A549 (cell line): Measurements from ENCODE around the gene PKD2L1. TPM values are rescaled to one million over a fixed set of nuclear protein-coding genes. Genes with fewer than 3 reads are reported as not detected.

ENCODE experiments used
- ATAC-seq, 2 experiments: fragments of 200-7000 bp in 1 of 2; fragments of >200 bp in 1 of 2; cut with Nextera tagmentation in 1 of 2; cut with Tn5 transposase in 1 of 2; 3 replicates each; pipeline versions ENCODE4 v1.8.0 to v1.9.1; 2018 to 2020; ENCODE audit warnings: mild to moderate bottlenecking in 1 of 2, moderate library complexity in 1 of 2
- CTCF ChIA-PET: fragments of 300-600 bp; sonication (Branson Sonifier 250); formaldehyde crosslinking; extraction: SDS; loops from one replicate; lab custom pipeline; 2021; ENCODE audit warnings: antibody characterized with exemption, inconsistent platforms; lab: Yijun Ruan, JAX
- POLR2A ChIA-PET: fragments of 350-600 bp; formaldehyde crosslinking; extraction: SDS; loops from one replicate; lab custom pipeline; 2021; ENCODE audit warnings: antibody characterized with exemption, inconsistent platforms; lab: Yijun Ruan, JAX
- DNase-seq, 2 experiments: peaks; one replicate each; pipeline versions ENCODE4 v3.0.0 to v3.0.0-alpha.2; 2011 to 2016; ENCODE audit warnings: low read depth in 1 of 2, low spot score in 1 of 2
- FAIRE-seq: peaks from 2 replicates; lab custom pipeline; 2011; peaks lifted over from hg19 to GRCh38; lab: Jason Lieb, UNC
- H3K27ac ChIP-seq, 2 experiments: fragments of >200 bp; sonication (Bioruptor Twin); formaldehyde crosslinking; 3 replicates each; pipeline ENCODE4 v1.5.1; 2016 to 2017
- H3K4me1 ChIP-seq: fragments of >200 bp; sonication (Bioruptor Twin); formaldehyde crosslinking; 3 replicates; pipeline ENCODE4 v1.6.1; 2016
- H3K4me2 ChIP-seq: fragments of >200 bp; sonication (Bioruptor Twin); formaldehyde crosslinking; 3 replicates; pipeline ENCODE4 v1.6.1; 2016
- H3K4me3 ChIP-seq: fragments of >200 bp; sonication (Bioruptor Twin); formaldehyde crosslinking; 3 replicates; pipeline ENCODE4 v1.5.1; 2016
- H3K9me3 ChIP-seq: fragments of >200 bp; sonication (Bioruptor Twin); formaldehyde crosslinking; 3 replicates; pipeline ENCODE4 v1.6.1; 2016
- CBX2 ChIP-seq: fragments of 200-600 bp; sonication (generic); IDR thresholded peaks from 2 replicates; pipeline ENCODE4 v1.6.1; 2016; ENCODE audit warnings: low read depth, mild to moderate bottlenecking, borderline replicate concordance
- CBX8 ChIP-seq: fragments of 200-600 bp; sonication (generic); IDR thresholded peaks from 2 replicates; pipeline ENCODE4 v1.6.1; 2016
- CEBPB ChIP-seq, 2 experiments: fragments of >200 bp in 1 of 2; sonication (Bioruptor Twin) in 1 of 2; formaldehyde crosslinking in 1 of 2; IDR thresholded peaks; 2 replicates each; pipeline ENCODE4 v1.6.1; 2012 to 2016
- CHD4 ChIP-seq: fragments of 200-600 bp; sonication (generic); IDR thresholded peaks from 2 replicates; pipeline ENCODE4 v1.6.1; 2016; ENCODE audit warnings: antibody characterized with exemption, mild to moderate bottlenecking, borderline replicate concordance
- EHF ChIP-seq: fragments of 250-450 bp; sonication (Bioruptor Pico); IDR thresholded peaks from 2 replicates; pipeline ENCODE4 v1.5.0; 2020; ENCODE audit warnings: mild to moderate bottlenecking
- EHMT2 ChIP-seq: fragments of 200-600 bp; sonication (generic); IDR thresholded peaks from 2 replicates; pipeline ENCODE4 v1.6.1; 2016; ENCODE audit warnings: antibody characterized with exemption, low read depth, mild to moderate bottlenecking, moderate library complexity
- EP300 ChIP-seq, 2 experiments: fragments of >200 bp; sonication (Bioruptor Twin); formaldehyde crosslinking; IDR thresholded peaks; 2 replicates in 1 of 2; 3 replicates in 1 of 2; pipeline ENCODE4 v1.6.1; 2016 to 2017
- FOSB ChIP-seq: fragments of 250-450 bp; sonication (Bioruptor Pico); IDR thresholded peaks from 2 replicates; pipeline ENCODE4 v1.5.0; 2020; ENCODE audit warnings: mild to moderate bottlenecking, moderate library complexity
- FOSL2 ChIP-seq, 2 experiments: fragments of 450-650 bp in 1 of 2; fragments of >200 bp in 1 of 2; sonication (Bioruptor Twin) in 1 of 2; formaldehyde crosslinking; IDR thresholded peaks; 2 replicates each; pipeline versions ENCODE4 v1.5.0 to v1.6.1; 2016 to 2020; ENCODE audit warnings: mild to moderate bottlenecking in 1 of 2, moderate library complexity in 1 of 2
- HDAC2 ChIP-seq: fragments of 200-600 bp; sonication (generic); IDR thresholded peaks from 2 replicates; pipeline ENCODE4 v1.6.1; 2016
- HOXB5 ChIP-seq: fragments of 250-450 bp; sonication (Bioruptor Pico); IDR thresholded peaks from 2 replicates; pipeline ENCODE4 v1.5.0; 2020; ENCODE audit warnings: mild to moderate bottlenecking, moderate library complexity
- JUNB ChIP-seq: fragments of >200 bp; sonication (Bioruptor Twin); formaldehyde crosslinking; IDR thresholded peaks from 2 replicates; pipeline ENCODE4 v1.6.1; 2016
- KDM1A ChIP-seq: fragments of 200-600 bp; sonication (generic); IDR thresholded peaks from 2 replicates; pipeline ENCODE4 v1.6.1; 2016; ENCODE audit warnings: low read depth, mild to moderate bottlenecking
- KDM5A ChIP-seq: fragments of 200-600 bp; sonication (generic); IDR thresholded peaks from 2 replicates; pipeline ENCODE4 v1.6.1; 2016; ENCODE audit warnings: antibody characterized with exemption, mild to moderate bottlenecking
- MAFK ChIP-seq: fragments of 450-650 bp; IDR thresholded peaks from 2 replicates; pipeline ENCODE4 v1.6.1; 2014; ENCODE audit not compliant: partially characterized antibody
- MYC ChIP-seq: IDR thresholded peaks from 2 replicates; pipeline ENCODE4 v1.6.1; 2012; ENCODE audit warnings: mild to moderate bottlenecking, inconsistent platforms, low read length, improper control_type of control experiment, borderline replicate concordance
- NFE2L2 ChIP-seq: fragments of 150-350 bp; conservative IDR thresholded peaks from 2 replicates; pipeline ENCODE4 v1.6.1; 2014; ENCODE audit warnings: low read length
- PHF8 ChIP-seq: fragments of 200-600 bp; sonication (generic); IDR thresholded peaks from 2 replicates; pipeline ENCODE4 v1.6.1; 2016; ENCODE audit warnings: low read depth, mild to moderate bottlenecking, antibody characterized with exemption, moderate library complexity, borderline replicate concordance
- RFX5 ChIP-seq: fragments of 450-650 bp; IDR thresholded peaks from 2 replicates; pipeline ENCODE4 v1.7.1; 2014; ENCODE audit warnings: antibody characterized with exemption, mild to moderate bottlenecking, moderate library complexity
- SMC3 ChIP-seq: fragments of >200 bp; sonication (Bioruptor Twin); formaldehyde crosslinking; IDR thresholded peaks from 3 replicates; pipeline ENCODE4 v1.6.1; 2018; ENCODE audit warnings: inconsistent platforms
- TP53 ChIP-seq: fragments of 250-450 bp; sonication (Bioruptor Pico); IDR thresholded peaks from 2 replicates; pipeline ENCODE4 v1.5.0; 2021; ENCODE audit warnings: mild to moderate bottlenecking, moderate library complexity
- ZFP36 ChIP-seq: fragments of 450-650 bp; IDR thresholded peaks from 2 replicates; pipeline ENCODE4 v1.6.1; 2014; ENCODE audit warnings: borderline replicate concordance; ENCODE audit not compliant: partially characterized antibody
- ZNF302 ChIP-seq: fragments of 250-450 bp; sonication (Bioruptor Pico); IDR thresholded peaks from 2 replicates; pipeline ENCODE4 v1.9.0; 2021; ENCODE audit warnings: inconsistent platforms, mild to moderate bottlenecking, moderate library complexity
- ZSCAN20 ChIP-seq: fragments of 250-450 bp; sonication (Bioruptor Pico); IDR thresholded peaks from 2 replicates; pipeline ENCODE4 v1.8.0; 2022; ENCODE audit warnings: mild to moderate bottlenecking, moderate library complexity
- WGBS: methylation state at CpG from one replicate; pipeline ENCODE4 v1.1.6; 2017; ENCODE audit errors: missing lambda C conversion rate; 5-methylcytosine and 5-hydroxymethylcytosine counted together
- polyA plus RNA-seq, 4 experiments: library from polyadenylated mRNA; depleted of rRNA in 3 of 4; stranded (reverse); fragments of >200 nt; fragmentation: RNase III in 1 of 4; extraction: RNeasy Plus Mini Kit Qiagen cat#74134 plus additional on column Dnase treatment in 1 of 4; gene quantifications; 2 replicates in 3 of 4; 3 replicates in 1 of 4; pipeline ENCODE4 v1.2.3, GENCODE V29; 2011 to 2017
- TF ChIP-seq, protein P1 (sequence below): fragments of >200 bp; sonication (Bioruptor Twin); formaldehyde crosslinking; IDR thresholded peaks from 2 replicates; pipeline ENCODE4 v1.6.1; 2016
- TF ChIP-seq, protein P2 (sequence below): fragments of 200-600 bp; sonication (generic); IDR thresholded peaks from 2 replicates; pipeline ENCODE4 v1.6.1; 2016; ENCODE audit warnings: antibody characterized with exemption, mild to moderate bottlenecking, moderate library complexity
- TF ChIP-seq, protein P3 (sequence below): IDR thresholded peaks from 2 replicates; pipeline ENCODE4 v1.6.1; 2012
- TF ChIP-seq, protein P4 (sequence below): IDR thresholded peaks from 2 replicates; pipeline ENCODE4 v1.6.1; 2012
- TF ChIP-seq, protein P5 (sequence below): fragments of 250-450 bp; sonication (Bioruptor Pico); IDR thresholded peaks from 2 replicates; pipeline ENCODE4 v1.5.0; 2021; ENCODE audit warnings: mild to moderate bottlenecking, moderate library complexity, borderline replicate concordance
- TF ChIP-seq, protein P6 (sequence below): IDR thresholded peaks from 2 replicates; pipeline ENCODE4 v1.6.1; 2012; ENCODE audit warnings: low read depth, borderline replicate concordance

Gene PKD2L1
- polyA plus RNA-seq, 2 of the 4 experiments (the other 2 are of a cell fraction): 0.06 to 0.10 TPM

DNA sequence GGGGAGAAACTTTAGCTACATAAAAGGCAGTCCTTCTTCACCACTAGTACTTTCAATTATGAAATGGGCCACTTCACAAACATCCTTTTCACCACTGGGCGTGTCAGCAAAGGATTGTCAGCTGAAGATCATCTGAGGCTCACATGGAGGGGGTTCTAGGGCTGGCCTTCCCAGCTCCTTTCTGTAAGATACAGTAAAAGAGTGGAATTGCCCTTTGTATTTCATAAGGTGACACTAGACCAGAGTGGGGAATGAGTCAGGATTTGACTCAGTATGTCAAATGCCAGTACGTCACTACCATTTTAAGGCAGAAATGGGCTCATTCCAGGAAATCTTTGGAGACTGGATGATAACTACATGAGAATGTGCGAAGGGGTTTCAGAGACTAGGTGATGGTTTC, 22.3 kb downstream of the PKD2L1 start:
- Histone ChIP-seq H3K27ac (peak overlapping the region in 1 of 2 experiments; percentile 28; a peak in 2 of 6 replicates), H3K4me1 (peaks cover 26% of the 10 kb centered on the region), H3K4me2 (peak overlapping the region; percentile 23; the same call in 1 of the 3 replicates), H3K9me3 (no peaks in the 10 kb centered on the region), H3K4me3 (no peak overlapping the region)
- FAIRE-seq (no peak), DNase-seq (no peak), ATAC-seq (peak in 1 of 2 experiments; percentile 46; a peak in 3 of 6 replicates)
- 67% methylated on average over 3 of the region's 3 CpGs for WGBS
- ChIA-PET CTCF (interaction anchor here (0.7 to 2.0 kb wide), 6 partner anchors 11 to 126 kb away, joined by 3 to 5 read pairs (median 4); partner anchors contain the start of gene PKD2L1), POLR2A (interaction anchor here (0.9 kb wide), 1 partner anchor 21 kb away, joined by 4 read pairs; the partner anchor contains the start of gene BLOC1S2)
- TF ChIP-seq EP300 (IDR thresholded peaks at IDR 0.05) (peak in 1 of 2 experiments; percentile 12; a peak in 1 of 5 replicates), PHF8 (no peak), JUNB (peak; percentile 32; the same call in 1 of the 2 replicates), ZNF302 (CRISPR knock-in tag) (no peak), KDM5A (no peak), FOSL2 (IDR thresholded peaks at IDR 0.05) (peak; percentile 47; the same call in 1 of the 2 replicates), FOSL2 (CRISPR knock-in tag; IDR thresholded peaks at IDR 0.05) (no peak), ZFP36 (no peak), CEBPB (IDR thresholded peaks at IDR 0.05) (no peak), MYC (no peak), KDM1A (no peak), ZSCAN20 (CRISPR knock-in tag) (no peak)
- TF ChIP-seq, protein P1, sequence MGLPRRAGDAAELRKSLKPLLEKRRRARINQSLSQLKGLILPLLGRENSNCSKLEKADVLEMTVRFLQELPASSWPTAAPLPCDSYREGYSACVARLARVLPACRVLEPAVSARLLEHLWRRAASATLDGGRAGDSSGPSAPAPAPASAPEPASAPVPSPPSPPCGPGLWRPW: no peak
- TF ChIP-seq, all 56 proteins: peak for 3

DNA sequence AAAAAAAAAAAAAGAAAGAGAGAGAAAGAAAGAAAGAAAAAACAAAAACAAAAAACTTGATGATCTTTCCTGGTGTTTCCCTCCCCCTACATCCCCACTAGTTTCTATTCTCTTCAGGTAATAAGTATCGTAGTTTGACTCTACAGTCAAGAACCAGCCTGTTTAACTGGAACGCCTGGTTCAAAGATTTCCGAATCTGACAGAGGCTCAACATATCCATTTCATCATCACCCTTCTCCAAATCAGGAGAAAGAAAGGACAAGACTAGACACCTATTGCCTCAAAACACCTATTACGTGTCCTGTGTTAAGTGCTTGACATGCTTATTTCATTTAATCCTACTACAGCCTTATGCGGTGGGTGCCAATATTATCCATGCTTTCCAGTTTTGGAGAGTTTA, 23.2 kb downstream of the PKD2L1 start:
- WGBS: 92% methylated on average over 5 of the region's 5 CpGs
- H3K4me1 ChIP-seq: peaks cover 20% of the 10 kb centered on the region
- no peak for TF ChIP-seq TP53 (CRISPR knock-in tag)
- TF ChIP-seq HOXB5: no peak
- TF ChIP-seq RFX5: no peak
- no peak for TF ChIP-seq HDAC2
- TF ChIP-seq, protein P2, sequence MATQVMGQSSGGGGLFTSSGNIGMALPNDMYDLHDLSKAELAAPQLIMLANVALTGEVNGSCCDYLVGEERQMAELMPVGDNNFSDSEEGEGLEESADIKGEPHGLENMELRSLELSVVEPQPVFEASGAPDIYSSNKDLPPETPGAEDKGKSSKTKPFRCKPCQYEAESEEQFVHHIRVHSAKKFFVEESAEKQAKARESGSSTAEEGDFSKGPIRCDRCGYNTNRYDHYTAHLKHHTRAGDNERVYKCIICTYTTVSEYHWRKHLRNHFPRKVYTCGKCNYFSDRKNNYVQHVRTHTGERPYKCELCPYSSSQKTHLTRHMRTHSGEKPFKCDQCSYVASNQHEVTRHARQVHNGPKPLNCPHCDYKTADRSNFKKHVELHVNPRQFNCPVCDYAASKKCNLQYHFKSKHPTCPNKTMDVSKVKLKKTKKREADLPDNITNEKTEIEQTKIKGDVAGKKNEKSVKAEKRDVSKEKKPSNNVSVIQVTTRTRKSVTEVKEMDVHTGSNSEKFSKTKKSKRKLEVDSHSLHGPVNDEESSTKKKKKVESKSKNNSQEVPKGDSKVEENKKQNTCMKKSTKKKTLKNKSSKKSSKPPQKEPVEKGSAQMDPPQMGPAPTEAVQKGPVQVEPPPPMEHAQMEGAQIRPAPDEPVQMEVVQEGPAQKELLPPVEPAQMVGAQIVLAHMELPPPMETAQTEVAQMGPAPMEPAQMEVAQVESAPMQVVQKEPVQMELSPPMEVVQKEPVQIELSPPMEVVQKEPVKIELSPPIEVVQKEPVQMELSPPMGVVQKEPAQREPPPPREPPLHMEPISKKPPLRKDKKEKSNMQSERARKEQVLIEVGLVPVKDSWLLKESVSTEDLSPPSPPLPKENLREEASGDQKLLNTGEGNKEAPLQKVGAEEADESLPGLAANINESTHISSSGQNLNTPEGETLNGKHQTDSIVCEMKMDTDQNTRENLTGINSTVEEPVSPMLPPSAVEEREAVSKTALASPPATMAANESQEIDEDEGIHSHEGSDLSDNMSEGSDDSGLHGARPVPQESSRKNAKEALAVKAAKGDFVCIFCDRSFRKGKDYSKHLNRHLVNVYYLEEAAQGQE: no peak
- TF ChIP-seq EHMT2: no peak
- TF ChIP-seq CBX8: no peak
- no peak for TF ChIP-seq MAFK
- TF ChIP-seq KDM5A: no peak
- TF ChIP-seq SMC3: no peak
- no peak for TF ChIP-seq FOSL2 (IDR thresholded peaks at IDR 0.05)
- no peak for TF ChIP-seq FOSL2 (CRISPR knock-in tag; IDR thresholded peaks at IDR 0.05)
- TF ChIP-seq FOSB (CRISPR knock-in tag): no peak
- TF ChIP-seq CHD4: no peak
- TF ChIP-seq, protein P3, sequence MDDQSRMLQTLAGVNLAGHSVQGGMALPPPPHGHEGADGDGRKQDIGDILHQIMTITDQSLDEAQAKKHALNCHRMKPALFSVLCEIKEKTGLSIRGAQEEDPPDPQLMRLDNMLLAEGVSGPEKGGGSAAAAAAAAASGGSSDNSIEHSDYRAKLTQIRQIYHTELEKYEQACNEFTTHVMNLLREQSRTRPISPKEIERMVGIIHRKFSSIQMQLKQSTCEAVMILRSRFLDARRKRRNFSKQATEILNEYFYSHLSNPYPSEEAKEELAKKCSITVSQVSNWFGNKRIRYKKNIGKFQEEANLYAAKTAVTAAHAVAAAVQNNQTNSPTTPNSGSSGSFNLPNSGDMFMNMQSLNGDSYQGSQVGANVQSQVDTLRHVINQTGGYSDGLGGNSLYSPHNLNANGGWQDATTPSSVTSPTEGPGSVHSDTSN: no peak
- TF ChIP-seq, protein P4, sequence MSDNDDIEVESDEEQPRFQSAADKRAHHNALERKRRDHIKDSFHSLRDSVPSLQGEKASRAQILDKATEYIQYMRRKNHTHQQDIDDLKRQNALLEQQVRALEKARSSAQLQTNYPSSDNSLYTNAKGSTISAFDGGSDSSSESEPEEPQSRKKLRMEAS: no peak
- TF ChIP-seq, protein P5, sequence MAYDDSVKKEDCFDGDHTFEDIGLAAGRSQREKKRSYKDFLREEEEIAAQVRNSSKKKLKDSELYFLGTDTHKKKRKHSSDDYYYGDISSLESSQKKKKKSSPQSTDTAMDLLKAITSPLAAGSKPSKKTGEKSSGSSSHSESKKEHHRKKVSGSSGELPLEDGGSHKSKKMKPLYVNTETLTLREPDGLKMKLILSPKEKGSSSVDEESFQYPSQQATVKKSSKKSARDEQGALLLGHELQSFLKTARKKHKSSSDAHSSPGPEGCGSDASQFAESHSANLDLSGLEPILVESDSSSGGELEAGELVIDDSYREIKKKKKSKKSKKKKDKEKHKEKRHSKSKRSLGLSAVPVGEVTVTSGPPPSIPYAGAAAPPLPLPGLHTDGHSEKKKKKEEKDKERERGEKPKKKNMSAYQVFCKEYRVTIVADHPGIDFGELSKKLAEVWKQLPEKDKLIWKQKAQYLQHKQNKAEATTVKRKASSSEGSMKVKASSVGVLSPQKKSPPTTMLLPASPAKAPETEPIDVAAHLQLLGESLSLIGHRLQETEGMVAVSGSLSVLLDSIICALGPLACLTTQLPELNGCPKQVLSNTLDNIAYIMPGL (CRISPR knock-in tag): no peak
- no peak for TF ChIP-seq EHF (CRISPR knock-in tag)
- TF ChIP-seq CBX2: no peak
- TF ChIP-seq, protein P6, sequence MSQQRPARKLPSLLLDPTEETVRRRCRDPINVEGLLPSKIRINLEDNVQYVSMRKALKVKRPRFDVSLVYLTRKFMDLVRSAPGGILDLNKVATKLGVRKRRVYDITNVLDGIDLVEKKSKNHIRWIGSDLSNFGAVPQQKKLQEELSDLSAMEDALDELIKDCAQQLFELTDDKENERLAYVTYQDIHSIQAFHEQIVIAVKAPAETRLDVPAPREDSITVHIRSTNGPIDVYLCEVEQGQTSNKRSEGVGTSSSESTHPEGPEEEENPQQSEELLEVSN: no peak
- no peak for TF ChIP-seq NFE2L2
- no peak for ATAC-seq
- H3K27ac ChIP-seq: peak overlapping the region in 1 of 2 experiments; percentile 28; a peak in 2 of 6 replicates
- POLR2A ChIA-PET: interaction anchor here (0.9 kb wide), 1 partner anchor 20 kb away, joined by 4 read pairs; the partner anchor contains the start of gene BLOC1S2
- FAIRE-seq: no peak
- no peak overlapping the region for H3K4me3 ChIP-seq
- no peak for DNase-seq
- H3K4me2 ChIP-seq: no peak overlapping the region
- H3K9me3 ChIP-seq: no peaks in the 10 kb centered on the region
- CTCF ChIA-PET: interaction anchor here (0.6 to 2.0 kb wide), 6 partner anchors 11 to 127 kb away, joined by 3 to 5 read pairs (median 4); partner anchors contain the start of gene PKD2L1
